Stimulated activated CD4-positive, alpha-beta T cell treated with anti-CD3 and anti-CD28 coated beads, Interleukin-15, amount 100 ng/mL, for 1 hour (primary cell): ENCODE data around the gene ST6GAL1.

ENCODE experiments used
- DNase-seq, 2 donors: peaks; one replicate each; pipeline ENCODE4 v3.0.0-alpha.2; 2020; ENCODE audit warnings: low read depth in 1 of 2, low spot score in 1 of 2

Gene ST6GAL1

GRCh38 chr3:187103251-187103650 is 172.9 kb downstream of the ST6GAL1 start:
- no peak for DNase-seq

- no peak for DNase-seq
Measured at GRCh38 chr3:187104342-187104741, 174.0 kb downstream of the ST6GAL1 start.

DNA sequence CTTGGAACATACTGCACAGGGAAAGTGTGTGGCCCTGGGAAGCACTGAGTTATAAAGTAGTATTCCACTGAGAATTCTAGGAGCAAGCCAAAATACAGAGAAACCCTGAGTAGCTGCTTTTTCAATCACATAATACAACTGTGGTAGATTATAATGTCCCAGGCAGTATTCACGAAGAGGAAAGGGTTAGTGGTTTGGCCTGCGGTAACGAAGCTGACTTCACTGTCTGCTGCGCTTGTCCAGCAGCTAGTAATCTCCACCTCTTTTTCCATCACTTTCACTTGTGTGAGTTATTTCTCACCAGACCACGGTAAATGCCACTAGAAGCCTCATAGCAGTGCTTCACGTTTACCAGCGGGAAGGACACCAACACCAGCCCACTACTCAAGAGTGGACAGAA is 174.6 kb downstream of the ST6GAL1 start:
- DNase-seq, result no peak

GRCh38 chr3:187105700-187106099 is 175.4 kb downstream of the ST6GAL1 start:
- no peak for DNase-seq

- no peak for DNase-seq
Measured at GRCh38 chr3:187107989-187108388, 177.7 kb downstream of the ST6GAL1 start.

- DNase-seq, result no peak
Measured at GRCh38 chr3:187110156-187110555, 179.8 kb downstream of the ST6GAL1 start.

DNA sequence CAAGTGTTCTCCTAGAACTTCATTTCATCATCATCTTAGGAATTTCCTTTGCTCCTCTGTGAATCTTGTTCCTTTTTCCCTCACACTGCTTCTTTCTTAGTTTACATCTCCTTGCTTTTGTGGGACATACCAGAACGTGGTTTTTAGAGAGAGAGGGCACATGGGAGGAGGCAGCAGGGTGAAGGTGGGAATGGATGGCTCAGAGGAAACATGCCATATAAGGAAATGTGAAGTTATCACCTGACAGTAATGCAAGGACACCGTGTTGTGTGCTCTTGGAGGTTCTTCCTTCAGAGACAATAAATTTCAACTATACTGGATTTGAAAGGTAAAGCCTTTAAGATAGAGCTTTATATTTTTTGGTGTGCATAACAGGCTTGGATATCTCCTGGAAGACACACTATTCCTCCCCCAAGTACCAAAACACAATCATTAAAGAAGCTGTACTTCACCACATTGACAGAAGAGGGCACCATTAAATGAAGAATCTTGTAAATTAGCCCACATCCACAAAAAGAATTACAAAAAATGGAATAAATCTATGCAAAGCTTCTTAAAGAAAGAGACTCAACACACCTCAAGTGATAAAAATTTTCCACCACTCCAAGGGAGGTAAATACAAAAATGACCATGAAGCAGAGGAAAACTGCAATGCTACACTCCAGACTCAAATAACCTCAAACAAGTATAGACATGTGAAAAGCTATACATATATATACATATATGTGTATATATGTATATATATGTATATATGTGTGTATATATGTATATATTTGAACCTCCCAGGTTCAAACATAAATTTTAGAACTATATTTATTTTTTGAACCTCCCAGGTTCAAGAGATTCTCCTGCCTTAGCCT is 182.8 kb downstream of the ST6GAL1 start:
- no peak for DNase-seq

- DNase-seq, result no peak
Measured at GRCh38 chr3:187114511-187114910, 184.2 kb downstream of the ST6GAL1 start.

DNA sequence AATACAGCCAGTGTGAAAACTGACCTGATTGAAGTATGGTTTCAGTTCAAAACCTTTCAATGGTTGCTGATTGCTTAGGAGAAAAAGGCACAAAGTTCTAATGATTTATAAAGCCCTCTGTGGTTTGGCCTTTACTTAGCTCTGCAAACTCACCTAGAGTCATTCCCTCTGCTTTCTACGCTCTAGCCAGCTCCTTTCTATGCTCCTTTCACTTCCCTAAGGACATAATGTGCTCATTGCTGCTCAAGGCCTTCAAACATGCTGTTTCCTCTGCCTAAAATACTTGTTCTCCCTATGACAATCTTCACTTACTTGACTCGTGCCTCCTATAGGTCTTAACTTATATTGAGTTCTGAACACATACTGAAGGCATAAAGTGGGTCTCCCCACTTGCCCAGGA is 190.0 kb downstream of the ST6GAL1 start:
- no peak for DNase-seq

- no peak for DNase-seq
Measured at GRCh38 chr3:187122261-187122660, 191.9 kb downstream of the ST6GAL1 start.

DNA sequence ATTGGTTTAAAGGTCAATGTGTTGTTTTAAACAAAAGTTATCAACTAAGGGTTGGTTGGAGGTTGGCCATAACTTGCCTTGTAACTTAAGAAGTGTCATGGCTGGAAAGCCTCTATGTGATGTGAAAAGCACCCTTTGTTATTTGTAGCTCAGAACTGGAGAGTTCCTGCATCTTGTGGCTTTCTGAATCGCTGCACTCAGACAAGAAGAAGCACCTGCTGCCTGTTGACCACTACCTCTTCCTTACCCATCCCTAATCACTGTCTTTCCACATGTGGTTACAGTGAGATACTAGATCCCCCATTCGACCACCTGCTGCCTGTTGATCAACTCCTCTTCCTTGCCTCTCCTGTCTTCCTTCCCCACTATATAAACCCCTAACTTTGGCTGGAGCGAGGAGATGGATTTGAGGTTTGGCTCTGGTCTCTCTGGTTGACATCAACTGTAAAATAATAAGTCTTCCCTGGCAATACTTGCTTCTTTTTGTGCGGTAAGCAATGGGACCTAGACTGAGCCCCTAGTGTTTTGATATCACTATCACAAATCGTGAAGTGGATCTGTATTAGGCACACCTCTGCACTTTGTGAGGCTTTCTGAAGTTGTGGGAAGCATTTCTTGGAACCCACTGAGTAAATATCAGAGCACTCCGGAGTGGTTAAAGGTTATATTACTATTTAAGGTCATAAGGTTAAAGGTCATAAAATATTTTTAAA is 195.1 kb downstream of the ST6GAL1 start:
- DNase-seq, result no peak
